ENCODE measurements around the gene CDH12.
"Not testable (repeated sequence)": the region's sequence is repeated elsewhere in the genome, so short reads cannot be mapped to it uniquely, and the experiment has no call there.

CDH12 gene

GRCh38 chr5:22614486-22615094 is 238.6 kb downstream of the CDH12 start:
- TF ChIP-seq ZNF8 (CRISPR knock-in tag; IDR thresholded peaks at IDR 0.05) = no peak
- no peak for ATAC-seq

- TF ChIP-seq TSHZ2 (CRISPR knock-in tag; IDR thresholded peaks at IDR 0.05) (no peak), TOX (CRISPR knock-in tag; IDR thresholded peaks at IDR 0.05; ENCODE audit: borderline replicate concordance) (no peak), PPARA (CRISPR knock-in tag; IDR thresholded peaks at IDR 0.05; ENCODE audit: borderline replicate concordance) (no peak), ZC3H10 (CRISPR knock-in tag; IDR thresholded peaks at IDR 0.05) (no peak), TCF4 (CRISPR knock-in tag; IDR thresholded peaks at IDR 0.05; ENCODE audit: borderline replicate concordance) (no peak)
- no peak for ATAC-seq
Observed at GRCh38 chr5:22612928-22613327, 240.2 kb downstream of the CDH12 start.

- no peak for ATAC-seq
- TF ChIP-seq TSHZ2 (CRISPR knock-in tag; IDR thresholded peaks at IDR 0.05) (no peak), CSDC2 (CRISPR knock-in tag; IDR thresholded peaks at IDR 0.05) (no peak)
Observed at GRCh38 chr5:22611327-22611726, 241.8 kb downstream of the CDH12 start.

- ATAC-seq = not testable (repeated sequence)
Observed at GRCh38 chr5:22607498-22607897, 245.6 kb downstream of the CDH12 start.

GRCh38 chr5:22605473-22605872 is 247.7 kb downstream of the CDH12 start:
- no peak for ATAC-seq
- TF ChIP-seq RARB (CRISPR knock-in tag; IDR thresholded peaks at IDR 0.05) (no peak), ZNF565 (CRISPR knock-in tag; conservative IDR thresholded peaks at IDR 0.05; ENCODE audit: low read depth) (no peak), SNAI2 (CRISPR knock-in tag; IDR thresholded peaks at IDR 0.05) (no peak), PATZ1 (CRISPR knock-in tag; IDR thresholded peaks at IDR 0.05; ENCODE audit: borderline replicate concordance) (no peak), ARNTL (CRISPR knock-in tag; IDR thresholded peaks at IDR 0.05; ENCODE audit: borderline replicate concordance, low read depth) (no peak), OSR1 (CRISPR knock-in tag; IDR thresholded peaks at IDR 0.05) (no peak), ZFP30 (CRISPR knock-in tag; IDR thresholded peaks at IDR 0.05) (no peak), TCF4 (CRISPR knock-in tag; IDR thresholded peaks at IDR 0.05; ENCODE audit: borderline replicate concordance) (no peak), CREB5 (CRISPR knock-in tag; IDR thresholded peaks at IDR 0.05; ENCODE audit: low read depth) (no peak), PPARA (CRISPR knock-in tag; IDR thresholded peaks at IDR 0.05; ENCODE audit: borderline replicate concordance) (no peak), ZNF8 (CRISPR knock-in tag; IDR thresholded peaks at IDR 0.05) (no peak), TSHZ2 (CRISPR knock-in tag; IDR thresholded peaks at IDR 0.05) (no peak), ZFP3 (CRISPR knock-in tag; IDR thresholded peaks at IDR 0.05) (no peak), POU6F1 (CRISPR knock-in tag; IDR thresholded peaks at IDR 0.05; ENCODE audit: borderline replicate concordance, low read depth) (no peak), TOX (CRISPR knock-in tag; IDR thresholded peaks at IDR 0.05; ENCODE audit: borderline replicate concordance) (no peak), CSDC2 (CRISPR knock-in tag; IDR thresholded peaks at IDR 0.05) (no peak)
